GM23248 (cell line): Measurements from ENCODE around the gene RASA3.

Source experiments
- EZH2 ChIP-seq: fragments of 200-600 bp; sonication (generic); IDR thresholded peaks from 2 replicates; pipeline ENCODE4 v1.6.1; 2018; ENCODE audit warnings: antibody characterized with exemption, mild to moderate bottlenecking; ENCODE audit not compliant: insufficient read depth, poor library complexity, severe bottlenecking
- EZH2phosphoT487 ChIP-seq: fragments of 200-600 bp; sonication (generic); IDR thresholded peaks from 2 replicates; pipeline ENCODE4 v1.6.1; 2018; ENCODE audit warnings: antibody characterized with exemption, moderate library complexity, mild to moderate bottlenecking, low read depth; ENCODE audit not compliant: insufficient read depth

DNA sequence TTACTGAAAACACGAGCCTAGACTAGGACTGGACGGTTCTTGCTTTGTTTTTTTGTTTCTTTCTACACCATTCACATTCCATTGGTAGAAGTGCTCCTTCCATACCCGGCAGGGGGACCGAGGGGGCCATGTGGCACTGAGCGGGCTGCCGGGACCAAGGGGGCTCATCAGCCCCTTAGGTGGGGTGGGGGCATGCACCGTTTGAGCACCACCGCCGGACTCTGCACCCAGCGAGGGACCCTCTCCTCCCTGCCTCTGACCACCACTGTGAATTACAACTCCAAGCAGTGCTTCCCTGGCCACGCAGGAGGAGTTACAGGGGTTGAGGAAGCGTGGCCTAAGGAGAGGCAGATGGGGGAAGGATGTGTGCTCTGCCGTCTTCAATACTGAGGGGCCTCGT lies 31.6 kb upstream of the RASA3 start:
- TF ChIP-seq EZH2phosphoT487 (no peak), EZH2 (no peak)
